Activated CD4-positive, alpha-beta memory T cell treated with anti-CD3 and anti-CD28 coated beads, Interleukin-2, amount 10 ng/mL, durations not matched to agents 7 days and 5 days (primary cell): ENCODE measurements around the gene C2orf81. TPM values are rescaled to one million over a fixed set of nuclear protein-coding genes. Genes with fewer than 3 reads are reported as not detected.

Source experiments
- total RNA-seq, 2 experiments: library from RNA; stranded (reverse); gene quantifications; one replicate each; pipeline ENCODE4 v1.2.3, GENCODE V29; 2021

Gene C2orf81
- total RNA-seq, 2 experiments from 2014 or later = 1.2 to 1.6 TPM

Other genes with a start within 250 kb of the C2orf81 start
- 100 to 1,000 TPM; 188 to 193 TPM for gene MOB1A, start 242.7 kb downstream of the C2orf81 start, total RNA-seq
- gene MTHFD2, start 223.0 kb downstream of the C2orf81 start, total RNA-seq = 100 to 1,000 TPM; 264 to 277 TPM
- 1 to 10 TPM; 2.5 to 3.4 TPM for gene SLC4A5, start 78.2 kb downstream of the C2orf81 start, total RNA-seq
- gene DCTN1, start 41.3 kb downstream of the C2orf81 start, total RNA-seq = 10 to 100 TPM; 88.9 to 99.7 TPM
- gene WDR54, start 111 bp upstream of the C2orf81 start, total RNA-seq = 100 to 1,000 TPM; 102 to 105 TPM
- 1 to 10 TPM; 1.1 TPM for gene RTKN, start 20.3 kb upstream of the C2orf81 start, total RNA-seq
- gene INO80B, start 33.5 kb upstream of the C2orf81 start, total RNA-seq = 10 to 100 TPM; 39.8 to 40.3 TPM
- 10 to 100 TPM; 58.3 to 60.4 TPM for gene WBP1, start 36.8 kb upstream of the C2orf81 start, total RNA-seq
- gene MOGS, start 43.8 kb upstream of the C2orf81 start, total RNA-seq = 10 to 100 TPM; 70.3 to 73.1 TPM
- gene MRPL53, start 51.1 kb upstream of the C2orf81 start, total RNA-seq = 100 to 1,000 TPM; 115 to 126 TPM
- gene CCDC142, start 61.4 kb upstream of the C2orf81 start, total RNA-seq = 10 to 100 TPM; 20.9 to 25.0 TPM
- gene TTC31, start 61.5 kb upstream of the C2orf81 start, total RNA-seq = 10 to 100 TPM; 42.3 to 42.9 TPM
- gene LBX2, start 78.0 kb upstream of the C2orf81 start, total RNA-seq = 1 to 10 TPM; 1.2 to 1.8 TPM
- 10 to 100 TPM; 23.0 to 31.4 TPM for gene PCGF1, start 86.1 kb upstream of the C2orf81 start, total RNA-seq
- 1 to 10 TPM; 2.6 to 3.3 TPM for gene TLX2, start 92.8 kb upstream of the C2orf81 start, total RNA-seq
- gene DQX1, start 104.6 kb upstream of the C2orf81 start, total RNA-seq = under 1 TPM; 0.33 to 0.45 TPM
- gene AUP1, start 108.1 kb upstream of the C2orf81 start, total RNA-seq = 100 to 1,000 TPM; 118 to 119 TPM
- gene HTRA2, start 108.3 kb upstream of the C2orf81 start, total RNA-seq = 10 to 100 TPM; 49.2 to 51.1 TPM
- gene LOXL3, start 132.3 kb upstream of the C2orf81 start, total RNA-seq = under 1 TPM; 0.60 to 0.70 TPM
- gene DOK1, start 133.1 kb upstream of the C2orf81 start, total RNA-seq = 10 to 100 TPM; 45.2 to 46.8 TPM
- gene M1AP, start 226.7 kb upstream of the C2orf81 start, total RNA-seq = not detected
- gene SEMA4F, start 232.6 kb upstream of the C2orf81 start, total RNA-seq = 1 to 10 TPM; 6.6 to 8.2 TPM